SH-SY5Y (cell line): ENCODE measurements around the gene NDUFS5.

Experiments
- GATA2 ChIP-seq: IDR thresholded peaks from 2 replicates; pipeline ENCODE4 v1.6.1; 2011; ENCODE audit warnings: mild to moderate bottlenecking, low read depth, low read length
- GATA3 ChIP-seq: IDR thresholded peaks from 2 replicates; pipeline ENCODE4 v1.6.1; 2011; ENCODE audit warnings: low read depth, mild to moderate bottlenecking, low read length, moderate library complexity

DNA sequence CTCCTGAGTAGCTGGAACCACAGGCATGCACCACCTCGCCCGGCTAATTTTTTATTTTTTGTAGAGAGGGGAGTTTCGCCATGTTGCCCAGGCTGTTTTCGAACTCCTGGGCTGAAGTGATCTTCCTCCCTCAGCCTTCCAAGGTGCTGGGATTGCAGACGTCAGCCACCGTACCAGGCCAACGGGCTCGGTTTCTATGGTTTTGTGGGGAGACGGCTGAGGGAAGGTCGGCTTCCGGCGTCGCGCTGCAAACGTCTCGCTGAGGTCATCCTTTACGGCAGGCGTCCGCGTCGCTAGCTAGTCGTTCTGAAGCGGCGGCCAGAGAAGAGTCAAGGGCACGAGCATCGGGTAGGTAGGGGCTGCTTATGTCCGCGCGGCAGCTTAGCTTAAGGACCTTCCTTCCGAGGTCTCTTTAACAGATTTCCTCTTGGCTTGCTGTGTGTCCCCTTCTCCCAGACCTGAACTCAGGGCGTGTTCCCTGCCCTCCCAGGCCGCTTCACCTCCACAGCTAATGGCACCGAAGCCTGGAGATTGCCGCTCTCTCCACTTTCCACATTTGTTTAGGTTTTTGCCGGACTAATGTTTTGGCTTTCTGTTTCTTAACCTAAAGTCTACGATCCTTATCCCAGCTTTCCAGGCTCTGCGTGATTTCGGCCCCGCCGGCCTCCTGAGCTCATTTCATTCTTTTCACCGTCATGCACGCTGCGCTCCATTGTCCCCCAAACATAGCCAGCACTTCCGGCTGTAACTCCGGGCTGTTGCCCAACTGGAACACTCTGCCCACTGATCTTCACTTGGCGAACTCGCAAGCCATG is at the start of gene NDUFS5:
- TF ChIP-seq GATA2 (no peak), GATA3 (no peak)
